H9 (cell line): ENCODE measurements around the gene DUSP18. TPM values are rescaled to one million over a fixed set of nuclear protein-coding genes. Genes with fewer than 3 reads are reported as not detected.

Experiments
- DNase-seq: peaks from one replicate; pipeline ENCODE4 v3.0.0-alpha.2; 2017
- H2AFZ ChIP-seq: one replicate; pipeline ENCODE4 v1.6.1; 2013; ENCODE audit warnings: mild to moderate bottlenecking, low read length, control low read depth, moderate library complexity
- H2AK5ac ChIP-seq: 2 replicates; pipeline ENCODE4 v1.6.1; 2013; ENCODE audit warnings: low read length, control low read depth, mixed read lengths; ENCODE audit not compliant: insufficient read length
- H2BK120ac ChIP-seq: one replicate; pipeline ENCODE4 v1.6.1; 2013; ENCODE audit warnings: low read depth, mild to moderate bottlenecking, low read length, control low read depth, inconsistent platforms; ENCODE audit not compliant: poor library complexity, severe bottlenecking
- H2BK12ac ChIP-seq: 2 replicates; pipeline ENCODE4 v1.6.1; 2013; ENCODE audit warnings: low read length, control low read depth, mixed read lengths, low read depth; ENCODE audit not compliant: insufficient read length
- H2BK15ac ChIP-seq: 2 replicates; pipeline ENCODE4 v1.6.1; 2013; ENCODE audit warnings: low read depth, low read length, control low read depth
- H2BK20ac ChIP-seq: one replicate; pipeline ENCODE4 v1.6.1; 2013; ENCODE audit warnings: low read depth, mild to moderate bottlenecking, low read length, control low read depth, inconsistent platforms; ENCODE audit not compliant: poor library complexity, severe bottlenecking
- H2BK5ac ChIP-seq: 2 replicates; pipeline ENCODE4 v1.6.1; 2013; ENCODE audit warnings: low read length, control low read depth, mixed read lengths; ENCODE audit not compliant: insufficient read length
- H3K14ac ChIP-seq: 2 replicates; pipeline ENCODE4 v1.6.1; 2013; ENCODE audit warnings: low read length, control low read depth; ENCODE audit not compliant: insufficient read depth
- H3K18ac ChIP-seq: 2 replicates; pipeline ENCODE4 v1.6.1; 2013; ENCODE audit warnings: low read depth, mild to moderate bottlenecking, mixed read lengths, low read length, control low read depth; ENCODE audit not compliant: insufficient read length
- H3K23ac ChIP-seq: 2 replicates; pipeline ENCODE4 v1.6.1; 2013; ENCODE audit warnings: low read length, control low read depth, mixed read lengths, low read depth; ENCODE audit not compliant: insufficient read length
- H3K23me2 ChIP-seq: 2 replicates; pipeline ENCODE4 v1.6.1; 2013; ENCODE audit warnings: low read depth, mild to moderate bottlenecking, mixed read lengths, low read length, control low read depth; ENCODE audit not compliant: insufficient read length, poor library complexity, severe bottlenecking
- H3K27ac ChIP-seq: 2 replicates; pipeline ENCODE4 v1.5.1; 2013; ENCODE audit warnings: low read length, control low read depth, mixed read lengths, low read depth; ENCODE audit not compliant: insufficient read length
- H3K27me3 ChIP-seq: 2 replicates; pipeline ENCODE4 v1.6.1; 2013; ENCODE audit warnings: low read length, control low read depth, inconsistent platforms; ENCODE audit not compliant: insufficient read depth
- H3K4ac ChIP-seq: 2 replicates; pipeline ENCODE4 v1.6.1; 2013; ENCODE audit warnings: low read depth, mild to moderate bottlenecking, control low read depth, inconsistent platforms, low read length, moderate library complexity
- H3K4me1 ChIP-seq: 2 replicates; pipeline ENCODE4 v1.6.1; 2013; ENCODE audit warnings: low read length, control low read depth, inconsistent platforms; ENCODE audit not compliant: insufficient read depth
- H3K4me2 ChIP-seq: 2 replicates; pipeline ENCODE4 v1.6.1; 2013; ENCODE audit warnings: low read length, control low read depth, mixed read lengths; ENCODE audit not compliant: insufficient read length, insufficient read depth
- H3K56ac ChIP-seq: 2 replicates; pipeline ENCODE4 v1.6.1; 2013; ENCODE audit warnings: low read depth, mild to moderate bottlenecking, mixed read lengths, low read length, control low read depth; ENCODE audit not compliant: insufficient read length
- H3K79me1 ChIP-seq: 2 replicates; pipeline ENCODE4 v1.6.1; 2013; ENCODE audit warnings: low read depth, mild to moderate bottlenecking, moderate library complexity, low read length, control low read depth, inconsistent platforms; ENCODE audit not compliant: insufficient read depth, poor library complexity, severe bottlenecking
- H3K79me2 ChIP-seq: 2 replicates; pipeline ENCODE4 v1.6.1; 2013; ENCODE audit warnings: low read length, control low read depth, inconsistent platforms; ENCODE audit not compliant: insufficient read depth
- H3K9ac ChIP-seq: 2 replicates; pipeline ENCODE4 v1.6.1; 2013; ENCODE audit warnings: low read length, control low read depth, mixed read lengths; ENCODE audit not compliant: insufficient read length; ENCODE audit errors: extremely low read depth
- H3K9me3 ChIP-seq: one replicate; pipeline ENCODE4 v1.6.1; 2013; ENCODE audit warnings: low read depth, low read length, inconsistent platforms; ENCODE audit not compliant: control insufficient read depth
- H3T11ph ChIP-seq: one replicate; pipeline ENCODE4 v1.6.1; 2013; ENCODE audit warnings: mild to moderate bottlenecking, low read length, control low read depth, inconsistent platforms
- H4K20me1 ChIP-seq: one replicate; pipeline ENCODE4 v1.6.1; 2013; ENCODE audit not compliant: control insufficient read depth, insufficient read length, insufficient read depth
- H4K5ac ChIP-seq: 2 replicates; pipeline ENCODE4 v1.6.1; 2013; ENCODE audit warnings: low read depth, mild to moderate bottlenecking, mixed read lengths, low read length, control low read depth; ENCODE audit not compliant: insufficient read length
- H4K8ac ChIP-seq: replicated peaks from 2 replicates; pipeline ENCODE4 v1.6.1; 2013; ENCODE audit warnings: low read length, control low read depth, mixed read lengths, low read depth; ENCODE audit not compliant: insufficient read length
- H4K91ac ChIP-seq: 2 replicates; pipeline ENCODE4 v1.6.1; 2013; ENCODE audit warnings: low read depth, mild to moderate bottlenecking, moderate library complexity, mixed read lengths, low read length, control low read depth; ENCODE audit not compliant: insufficient read length
- H3K27ac Mint-ChIP-seq, 3 experiments: 2 replicates in 2 of 3; 3 replicates in 1 of 3; pipeline ENCODE4 v1.8.0; 2020 to 2021; ENCODE audit warnings: mixed read lengths in 3 of 3, mild to moderate bottlenecking in 1 of 3, moderate library complexity in 1 of 3
- H3K27me3 Mint-ChIP-seq: 2 replicates; pipeline ENCODE4 v1.8.0; 2021; ENCODE audit warnings: low read depth, mild to moderate bottlenecking, moderate library complexity, mixed read lengths
- H3K36me3 Mint-ChIP-seq, 3 experiments: 2 replicates in 2 of 3; 3 replicates in 1 of 3; pipeline ENCODE4 v1.8.0; 2020 to 2021; ENCODE audit warnings: low read depth in 3 of 3, mixed read lengths in 3 of 3; ENCODE audit not compliant: insufficient read depth in 1 of 3
- H3K4me1 Mint-ChIP-seq, 2 experiments: 2 replicates each; pipeline ENCODE4 v1.8.0; 2020; ENCODE audit warnings: mixed read lengths in 2 of 2
- H3K4me3 Mint-ChIP-seq, 2 experiments: 2 replicates in 1 of 2; 3 replicates in 1 of 2; pipeline ENCODE4 v1.8.0; 2020 to 2021; ENCODE audit warnings: mild to moderate bottlenecking in 2 of 2, mixed read lengths in 2 of 2, moderate library complexity in 1 of 2
- H3K9me3 Mint-ChIP-seq, 2 experiments: 2 replicates in 1 of 2; 3 replicates in 1 of 2; pipeline ENCODE4 v1.8.0; 2020; ENCODE audit warnings: mild to moderate bottlenecking in 2 of 2, mixed read lengths in 2 of 2, moderate library complexity in 1 of 2
- WGBS: extraction: QIAGEN DNeasy Blood & Tissue Kit; methylation state at CpG from one replicate; pipeline ENCODE4 v1.1.7; 2013; ENCODE audit warnings: missing lambda C conversion rate, low lambda C conversion rate, mixed read lengths; ENCODE audit not compliant: insufficient read length; ENCODE audit errors: extremely low coverage; 5-methylcytosine and 5-hydroxymethylcytosine counted together
- total RNA-seq: library from RNA; stranded (reverse); gene quantifications from 2 replicates; pipeline ENCODE4 v1.2.1, GENCODE V29; 2021
- TF ChIP-seq, protein P1 (sequence below): fragments of 200-600 bp; sonication (generic); conservative IDR thresholded peaks from 3 replicates; pipeline ENCODE4 v1.8.0; 2021; ENCODE audit warnings: antibody characterized with exemption, mild to moderate bottlenecking

The DUSP18 gene
- total RNA-seq, 1 experiment from 2014 or later: 2.6 TPM

DNA sequence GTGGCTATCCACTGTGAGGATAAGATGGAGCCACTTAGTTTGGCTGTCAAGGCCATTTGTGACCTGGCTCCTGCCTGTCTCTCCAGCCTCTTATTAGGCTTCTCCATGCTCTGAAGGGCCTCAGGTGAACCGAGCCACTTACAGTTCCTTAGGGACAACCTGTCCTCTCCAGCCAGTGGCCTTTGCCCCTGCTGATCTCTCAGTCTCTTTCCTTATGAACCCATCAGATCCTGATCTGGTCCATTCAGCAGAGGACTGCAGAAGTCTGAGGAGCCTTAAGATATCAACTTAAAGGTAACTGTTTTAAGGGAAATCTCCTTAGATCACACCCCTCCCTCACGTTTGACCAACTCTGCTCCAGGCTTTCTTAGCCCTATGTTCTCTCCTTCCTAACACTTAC, 2.4 kb downstream of the DUSP18 start:
- no peak overlapping the region for H3K14ac ChIP-seq
- no peak overlapping the region for H2BK5ac ChIP-seq
- no peak overlapping the region for H4K8ac ChIP-seq
- WGBS: no CpG with 5 or more reads among the region's 2 CpGs
- no peak overlapping the region for H2BK20ac ChIP-seq
- no peak overlapping the region for H3K4me2 ChIP-seq
- H3K9ac ChIP-seq: no peak overlapping the region
- no peak overlapping the region for H4K5ac ChIP-seq
- no peak overlapping the region for H3K23ac ChIP-seq
- H3K9me3 ChIP-seq: no peaks in the 10 kb centered on the region
- peaks cover 2% of the 10 kb centered on the region; the same call in 1 of the 2 replicates for H3K4me1 ChIP-seq
- no peak for DNase-seq
- no peak overlapping the region for H3K56ac ChIP-seq
- H3K23me2 ChIP-seq: peaks cover 16% of the 10 kb centered on the region
- H3K9me3 Mint-ChIP-seq: no peaks in the 10 kb centered on the region
- no peak overlapping the region for H2AK5ac ChIP-seq
- H2AFZ ChIP-seq: no peak overlapping the region
- peaks cover 0 to 13% (median 10%) of the 10 kb centered on the region in 3 experiments; a peak in 4 of 7 replicates for H3K36me3 Mint-ChIP-seq
- H2BK120ac ChIP-seq: no peak overlapping the region
- no peak overlapping the region for H2BK15ac ChIP-seq
- H3T11ph ChIP-seq: no peak overlapping the region
- no peaks in the 10 kb centered on the region for H3K79me2 ChIP-seq
- no peaks in the 10 kb centered on the region for H3K79me1 ChIP-seq
- H4K20me1 ChIP-seq: no peaks in the 10 kb centered on the region
- no peak overlapping the region; a peak in 1 of 7 replicates for H3K27ac Mint-ChIP-seq
- H3K4me1 Mint-ChIP-seq: peaks cover 15 to 16% of the 10 kb centered on the region in 2 experiments
- H3K4ac ChIP-seq: no peak overlapping the region
- H3K18ac ChIP-seq: no peak overlapping the region
- TF ChIP-seq, protein P1, sequence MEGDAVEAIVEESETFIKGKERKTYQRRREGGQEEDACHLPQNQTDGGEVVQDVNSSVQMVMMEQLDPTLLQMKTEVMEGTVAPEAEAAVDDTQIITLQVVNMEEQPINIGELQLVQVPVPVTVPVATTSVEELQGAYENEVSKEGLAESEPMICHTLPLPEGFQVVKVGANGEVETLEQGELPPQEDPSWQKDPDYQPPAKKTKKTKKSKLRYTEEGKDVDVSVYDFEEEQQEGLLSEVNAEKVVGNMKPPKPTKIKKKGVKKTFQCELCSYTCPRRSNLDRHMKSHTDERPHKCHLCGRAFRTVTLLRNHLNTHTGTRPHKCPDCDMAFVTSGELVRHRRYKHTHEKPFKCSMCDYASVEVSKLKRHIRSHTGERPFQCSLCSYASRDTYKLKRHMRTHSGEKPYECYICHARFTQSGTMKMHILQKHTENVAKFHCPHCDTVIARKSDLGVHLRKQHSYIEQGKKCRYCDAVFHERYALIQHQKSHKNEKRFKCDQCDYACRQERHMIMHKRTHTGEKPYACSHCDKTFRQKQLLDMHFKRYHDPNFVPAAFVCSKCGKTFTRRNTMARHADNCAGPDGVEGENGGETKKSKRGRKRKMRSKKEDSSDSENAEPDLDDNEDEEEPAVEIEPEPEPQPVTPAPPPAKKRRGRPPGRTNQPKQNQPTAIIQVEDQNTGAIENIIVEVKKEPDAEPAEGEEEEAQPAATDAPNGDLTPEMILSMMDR: no peak
- no peak overlapping the region for H3K27ac ChIP-seq
- no peak overlapping the region for H3K4me3 Mint-ChIP-seq
- no peak overlapping the region for H2BK12ac ChIP-seq
- peaks cover 6% of the 10 kb centered on the region; the same call in 1 of the 2 replicates for H3K27me3 ChIP-seq
- peaks cover 40% of the 10 kb centered on the region for H3K27me3 Mint-ChIP-seq
- no peak overlapping the region for H4K91ac ChIP-seq
